H9 (cell line): Measurements from ENCODE around the gene GALNS. TPM values are rescaled to one million over a fixed set of nuclear protein-coding genes. Genes with fewer than 3 reads are reported as not detected.

ENCODE experiments used
- DNase-seq: peaks from one replicate; pipeline ENCODE4 v3.0.0-alpha.2; 2017
- H2AFZ ChIP-seq: one replicate; pipeline ENCODE4 v1.6.1; 2013; ENCODE audit warnings: mild to moderate bottlenecking, low read length, control low read depth, moderate library complexity
- H2AK5ac ChIP-seq: 2 replicates; pipeline ENCODE4 v1.6.1; 2013; ENCODE audit warnings: low read length, control low read depth, mixed read lengths; ENCODE audit not compliant: insufficient read length
- H2BK120ac ChIP-seq: one replicate; pipeline ENCODE4 v1.6.1; 2013; ENCODE audit warnings: low read depth, mild to moderate bottlenecking, low read length, control low read depth, inconsistent platforms; ENCODE audit not compliant: poor library complexity, severe bottlenecking
- H2BK12ac ChIP-seq: 2 replicates; pipeline ENCODE4 v1.6.1; 2013; ENCODE audit warnings: low read length, control low read depth, mixed read lengths, low read depth; ENCODE audit not compliant: insufficient read length
- H2BK15ac ChIP-seq: 2 replicates; pipeline ENCODE4 v1.6.1; 2013; ENCODE audit warnings: low read depth, low read length, control low read depth
- H2BK20ac ChIP-seq: one replicate; pipeline ENCODE4 v1.6.1; 2013; ENCODE audit warnings: low read depth, mild to moderate bottlenecking, low read length, control low read depth, inconsistent platforms; ENCODE audit not compliant: poor library complexity, severe bottlenecking
- H2BK5ac ChIP-seq: 2 replicates; pipeline ENCODE4 v1.6.1; 2013; ENCODE audit warnings: low read length, control low read depth, mixed read lengths; ENCODE audit not compliant: insufficient read length
- H3K14ac ChIP-seq: 2 replicates; pipeline ENCODE4 v1.6.1; 2013; ENCODE audit warnings: low read length, control low read depth; ENCODE audit not compliant: insufficient read depth
- H3K18ac ChIP-seq: 2 replicates; pipeline ENCODE4 v1.6.1; 2013; ENCODE audit warnings: low read depth, mild to moderate bottlenecking, mixed read lengths, low read length, control low read depth; ENCODE audit not compliant: insufficient read length
- H3K23ac ChIP-seq: 2 replicates; pipeline ENCODE4 v1.6.1; 2013; ENCODE audit warnings: low read length, control low read depth, mixed read lengths, low read depth; ENCODE audit not compliant: insufficient read length
- H3K23me2 ChIP-seq: 2 replicates; pipeline ENCODE4 v1.6.1; 2013; ENCODE audit warnings: low read depth, mild to moderate bottlenecking, mixed read lengths, low read length, control low read depth; ENCODE audit not compliant: insufficient read length, poor library complexity, severe bottlenecking
- H3K27ac ChIP-seq: 2 replicates; pipeline ENCODE4 v1.5.1; 2013; ENCODE audit warnings: low read length, control low read depth, mixed read lengths, low read depth; ENCODE audit not compliant: insufficient read length
- H3K27me3 ChIP-seq: 2 replicates; pipeline ENCODE4 v1.6.1; 2013; ENCODE audit warnings: low read length, control low read depth, inconsistent platforms; ENCODE audit not compliant: insufficient read depth
- H3K4ac ChIP-seq: 2 replicates; pipeline ENCODE4 v1.6.1; 2013; ENCODE audit warnings: low read depth, mild to moderate bottlenecking, control low read depth, inconsistent platforms, low read length, moderate library complexity
- H3K4me1 ChIP-seq: 2 replicates; pipeline ENCODE4 v1.6.1; 2013; ENCODE audit warnings: low read length, control low read depth, inconsistent platforms; ENCODE audit not compliant: insufficient read depth
- H3K4me2 ChIP-seq: 2 replicates; pipeline ENCODE4 v1.6.1; 2013; ENCODE audit warnings: low read length, control low read depth, mixed read lengths; ENCODE audit not compliant: insufficient read length, insufficient read depth
- H3K56ac ChIP-seq: 2 replicates; pipeline ENCODE4 v1.6.1; 2013; ENCODE audit warnings: low read depth, mild to moderate bottlenecking, mixed read lengths, low read length, control low read depth; ENCODE audit not compliant: insufficient read length
- H3K79me1 ChIP-seq: 2 replicates; pipeline ENCODE4 v1.6.1; 2013; ENCODE audit warnings: low read depth, mild to moderate bottlenecking, moderate library complexity, low read length, control low read depth, inconsistent platforms; ENCODE audit not compliant: insufficient read depth, poor library complexity, severe bottlenecking
- H3K79me2 ChIP-seq: 2 replicates; pipeline ENCODE4 v1.6.1; 2013; ENCODE audit warnings: low read length, control low read depth, inconsistent platforms; ENCODE audit not compliant: insufficient read depth
- H3K9ac ChIP-seq: 2 replicates; pipeline ENCODE4 v1.6.1; 2013; ENCODE audit warnings: low read length, control low read depth, mixed read lengths; ENCODE audit not compliant: insufficient read length; ENCODE audit errors: extremely low read depth
- H3K9me3 ChIP-seq: one replicate; pipeline ENCODE4 v1.6.1; 2013; ENCODE audit warnings: low read depth, low read length, inconsistent platforms; ENCODE audit not compliant: control insufficient read depth
- H3T11ph ChIP-seq: one replicate; pipeline ENCODE4 v1.6.1; 2013; ENCODE audit warnings: mild to moderate bottlenecking, low read length, control low read depth, inconsistent platforms
- H4K20me1 ChIP-seq: one replicate; pipeline ENCODE4 v1.6.1; 2013; ENCODE audit not compliant: control insufficient read depth, insufficient read length, insufficient read depth
- H4K5ac ChIP-seq: 2 replicates; pipeline ENCODE4 v1.6.1; 2013; ENCODE audit warnings: low read depth, mild to moderate bottlenecking, mixed read lengths, low read length, control low read depth; ENCODE audit not compliant: insufficient read length
- H4K8ac ChIP-seq: replicated peaks from 2 replicates; pipeline ENCODE4 v1.6.1; 2013; ENCODE audit warnings: low read length, control low read depth, mixed read lengths, low read depth; ENCODE audit not compliant: insufficient read length
- H4K91ac ChIP-seq: 2 replicates; pipeline ENCODE4 v1.6.1; 2013; ENCODE audit warnings: low read depth, mild to moderate bottlenecking, moderate library complexity, mixed read lengths, low read length, control low read depth; ENCODE audit not compliant: insufficient read length
- H3K27ac Mint-ChIP-seq, 3 experiments: 2 replicates in 2 of 3; 3 replicates in 1 of 3; pipeline ENCODE4 v1.8.0; 2020 to 2021; ENCODE audit warnings: mixed read lengths in 3 of 3, mild to moderate bottlenecking in 1 of 3, moderate library complexity in 1 of 3
- H3K27me3 Mint-ChIP-seq: 2 replicates; pipeline ENCODE4 v1.8.0; 2021; ENCODE audit warnings: low read depth, mild to moderate bottlenecking, moderate library complexity, mixed read lengths
- H3K36me3 Mint-ChIP-seq, 3 experiments: 2 replicates in 2 of 3; 3 replicates in 1 of 3; pipeline ENCODE4 v1.8.0; 2020 to 2021; ENCODE audit warnings: low read depth in 3 of 3, mixed read lengths in 3 of 3; ENCODE audit not compliant: insufficient read depth in 1 of 3
- H3K4me1 Mint-ChIP-seq, 2 experiments: 2 replicates each; pipeline ENCODE4 v1.8.0; 2020; ENCODE audit warnings: mixed read lengths in 2 of 2
- H3K4me3 Mint-ChIP-seq, 2 experiments: 2 replicates in 1 of 2; 3 replicates in 1 of 2; pipeline ENCODE4 v1.8.0; 2020 to 2021; ENCODE audit warnings: mild to moderate bottlenecking in 2 of 2, mixed read lengths in 2 of 2, moderate library complexity in 1 of 2
- H3K9me3 Mint-ChIP-seq, 2 experiments: 2 replicates in 1 of 2; 3 replicates in 1 of 2; pipeline ENCODE4 v1.8.0; 2020; ENCODE audit warnings: mild to moderate bottlenecking in 2 of 2, mixed read lengths in 2 of 2, moderate library complexity in 1 of 2
- CTCF ChIP-seq: fragments of 200-600 bp; sonication (generic); conservative IDR thresholded peaks from 3 replicates; pipeline ENCODE4 v1.8.0; 2021; ENCODE audit warnings: antibody characterized with exemption, mild to moderate bottlenecking
- WGBS: extraction: QIAGEN DNeasy Blood & Tissue Kit; methylation state at CpG from one replicate; pipeline ENCODE4 v1.1.7; 2013; ENCODE audit warnings: missing lambda C conversion rate, low lambda C conversion rate, mixed read lengths; ENCODE audit not compliant: insufficient read length; ENCODE audit errors: extremely low coverage; 5-methylcytosine and 5-hydroxymethylcytosine counted together
- total RNA-seq: library from RNA; stranded (reverse); gene quantifications from 2 replicates; pipeline ENCODE4 v1.2.1, GENCODE V29; 2021

Gene GALNS
- total RNA-seq, 1 experiment from 2014 or later: 20.3 TPM

GRCh38 chr16:88855736-88856121, 1.0 kb downstream of the GALNS start:
- no peak overlapping the region for H4K91ac ChIP-seq
- DNase-seq: no peak
- H3K14ac ChIP-seq: no peak overlapping the region; the same call in 1 of the 2 replicates
- Mint-ChIP-seq H3K4me1 (peaks cover 9 to 18% of the 10 kb centered on the region in 2 experiments), H3K4me3 (peak overlapping the region; percentile 73 to 85), H3K27me3 (no peaks in the 10 kb centered on the region), H3K27ac (no peak overlapping the region), H3K9me3 (peaks cover 0 to 6% of the 10 kb centered on the region in 2 experiments; a peak in 2 of 5 replicates), H3K36me3 (peaks cover 20 to 43% (median 28%) of the 10 kb centered on the region in 3 experiments)
- no peak overlapping the region for H3K18ac ChIP-seq
- no peak overlapping the region for H2AK5ac ChIP-seq
- H4K8ac ChIP-seq: no peak overlapping the region
- H3K4me2 ChIP-seq: peak overlapping the region; percentile 73
- no peak overlapping the region for H3K56ac ChIP-seq
- H3K79me2 ChIP-seq: no peaks in the 10 kb centered on the region
- H3K23me2 ChIP-seq: peaks cover 8% of the 10 kb centered on the region
- no peaks in the 10 kb centered on the region for H3K4me1 ChIP-seq
- H3K4ac ChIP-seq: no peak overlapping the region
- H2BK12ac ChIP-seq: no peak overlapping the region
- no peak overlapping the region for H2BK20ac ChIP-seq
- no peak overlapping the region for H3T11ph ChIP-seq
- H2AFZ ChIP-seq: no peak overlapping the region
- no peaks in the 10 kb centered on the region for H3K27me3 ChIP-seq
- H4K5ac ChIP-seq: no peak overlapping the region
- H3K9ac ChIP-seq: no peak overlapping the region
- no peak for TF ChIP-seq CTCF
- WGBS: no CpG with 5 or more reads among the region's 13 CpGs
- no peaks in the 10 kb centered on the region for H4K20me1 ChIP-seq
- H3K79me1 ChIP-seq: no peaks in the 10 kb centered on the region
- H2BK5ac ChIP-seq: no peak overlapping the region
- H3K9me3 ChIP-seq: no peaks in the 10 kb centered on the region
- no peak overlapping the region for H3K23ac ChIP-seq
- H3K27ac ChIP-seq: no peak overlapping the region
- no peak overlapping the region for H2BK15ac ChIP-seq
- H2BK120ac ChIP-seq: no peak overlapping the region
